GM21825 (cell line): ENCODE results near the gene CLDN6.
"Not testable (repeated sequence)": the region's sequence is repeated elsewhere in the genome, so short reads cannot be mapped to it uniquely, and the experiment has no call there.

Experiments used
- ATAC-seq: cut with Tn5 transposase; IDR thresholded peaks from one replicate; pipeline ENCODE4 v1.9.1; 2021; ENCODE audit warnings: mild to moderate bottlenecking, moderate library complexity; ENCODE audit not compliant: unreplicated experiment

CLDN6 gene

GRCh38 chr16:3052571-3053329, 34.8 kb upstream of the CLDN6 start:
- ATAC-seq = not testable (repeated sequence)

GRCh38 chr16:3051494-3051893, 33.5 kb upstream of the CLDN6 start:
- no peak for ATAC-seq

- ATAC-seq = no peak
These were observed 33.0 kb upstream of the CLDN6 start for GRCh38 chr16:3051009-3051408.

- no peak for ATAC-seq
These were observed 32.5 kb upstream of the CLDN6 start for GRCh38 chr16:3050487-3050886.

- no peak for ATAC-seq
These were observed 32.0 kb upstream of the CLDN6 start for GRCh38 chr16:3049921-3050481.

- ATAC-seq = no peak
These were observed 29.4 kb upstream of the CLDN6 start for GRCh38 chr16:3047387-3047720.

GRCh38 chr16:3046641-3047386, 28.8 kb upstream of the CLDN6 start:
- ATAC-seq = no peak

GRCh38 chr16:3045758-3046640, 28.0 kb upstream of the CLDN6 start, which contains the start of gene MMP25:
Gene MMP25, plus strand, starts transcription at chr16:3046561. Its CDS starts 357 bp downstream, at chr16:3046918.
- ATAC-seq = peak; percentile 56

GRCh38 chr16:3044708-3045107, 26.7 kb upstream of the CLDN6 start:
- no peak for ATAC-seq

GRCh38 chr16:3042376-3042775, 24.4 kb upstream of the CLDN6 start:
- no peak for ATAC-seq

- ATAC-seq = no peak
These were observed 20.9 kb upstream of the CLDN6 start for GRCh38 chr16:3038896-3039295.

GRCh38 chr16:3038256-3038655, 20.3 kb upstream of the CLDN6 start:
- ATAC-seq = no peak

- ATAC-seq = no peak
These were observed 18.8 kb upstream of the CLDN6 start, which contains the start of gene BICDL2 for GRCh38 chr16:3036726-3037315. Gene BICDL2, minus strand, starts transcription at chr16:3036944. Its CDS starts 1,448 bp downstream, at chr16:3035496.

- ATAC-seq = no peak
These were observed 18.2 kb upstream of the CLDN6 start for GRCh38 chr16:3035972-3036725.

- ATAC-seq = no peak
These were observed 17.4 kb upstream of the CLDN6 start for GRCh38 chr16:3035289-3035971.

- ATAC-seq = no peak
These were observed 14.6 kb upstream of the CLDN6 start for GRCh38 chr16:3032624-3033023.

GRCh38 chr16:3030222-3031212, 12.5 kb upstream of the CLDN6 start:
- no peak for ATAC-seq
